ENCODE measurements around the gene NR2C2AP. TPM values are rescaled to one million over a fixed set of nuclear protein-coding genes. Genes with fewer than 3 reads are reported as not detected.

Gene NR2C2AP
- total RNA-seq, 1 donor from 2014 or later: 15.2 TPM

- no peaks in the 10 kb centered on the region for H3K9me3 Mint-ChIP-seq
- no peaks in the 10 kb centered on the region for H3K4me1 Mint-ChIP-seq (ENCODE audit: unreplicated experiment)
- H3K36me3 Mint-ChIP-seq: no peaks in the 10 kb centered on the region
- no peak overlapping the region for H3K27ac Mint-ChIP-seq
- TF ChIP-seq CTCF (conservative IDR thresholded peaks at IDR 0.05): no peak
- H3K27me3 Mint-ChIP-seq: peaks cover 22% of the 10 kb centered on the region
- no peak for DNase-seq (ENCODE audit: extremely low spot score, unreplicated experiment)
- no peak overlapping the region for H3K4me3 Mint-ChIP-seq
Measured at GRCh38 chr19:19236173-19236572, 33.0 kb upstream of the NR2C2AP start.

- no peaks in the 10 kb centered on the region for H3K4me1 Mint-ChIP-seq (ENCODE audit: unreplicated experiment)
- H3K27me3 Mint-ChIP-seq: peaks cover 18% of the 10 kb centered on the region
- TF ChIP-seq CTCF (conservative IDR thresholded peaks at IDR 0.05): no peak
- H3K36me3 Mint-ChIP-seq: no peaks in the 10 kb centered on the region
- DNase-seq (ENCODE audit: extremely low spot score, unreplicated experiment): no peak
- no peak overlapping the region for H3K4me3 Mint-ChIP-seq
- no peak overlapping the region for H3K27ac Mint-ChIP-seq
- no peaks in the 10 kb centered on the region for H3K9me3 Mint-ChIP-seq
Measured at GRCh38 chr19:19234220-19234816, 31.1 kb upstream of the NR2C2AP start.

- no peak overlapping the region for H3K4me3 Mint-ChIP-seq
- H3K27me3 Mint-ChIP-seq: peaks cover 24% of the 10 kb centered on the region
- DNase-seq (ENCODE audit: extremely low spot score, unreplicated experiment): no peak
- no peak for TF ChIP-seq CTCF (conservative IDR thresholded peaks at IDR 0.05)
- no peaks in the 10 kb centered on the region for H3K4me1 Mint-ChIP-seq (ENCODE audit: unreplicated experiment)
- H3K27ac Mint-ChIP-seq: no peak overlapping the region
- no peaks in the 10 kb centered on the region for H3K36me3 Mint-ChIP-seq
- no peaks in the 10 kb centered on the region for H3K9me3 Mint-ChIP-seq
Measured at GRCh38 chr19:19232261-19232721, 29.1 kb upstream of the NR2C2AP start.

- H3K27me3 Mint-ChIP-seq: peaks cover 28% of the 10 kb centered on the region
- H3K4me1 Mint-ChIP-seq (ENCODE audit: unreplicated experiment): no peaks in the 10 kb centered on the region
- TF ChIP-seq CTCF (conservative IDR thresholded peaks at IDR 0.05): no peak
Measured at GRCh38 chr19:19230999-19231398, 27.8 kb upstream of the NR2C2AP start.

GRCh38 chr19:19229701-19230100 is 26.5 kb upstream of the NR2C2AP start:
- Mint-ChIP-seq H3K4me1 (ENCODE audit: unreplicated experiment) (no peaks in the 10 kb centered on the region), H3K4me3 (no peak overlapping the region), H3K27ac (no peak overlapping the region), H3K36me3 (no peaks in the 10 kb centered on the region), H3K27me3 (peaks cover 40% of the 10 kb centered on the region), H3K9me3 (no peaks in the 10 kb centered on the region)
- TF ChIP-seq CTCF (conservative IDR thresholded peaks at IDR 0.05): no peak
- DNase-seq (ENCODE audit: extremely low spot score, unreplicated experiment): no peak

More at GRCh38 chr19:19230999-19231398, 27.8 kb upstream of the NR2C2AP start:
- Mint-ChIP-seq H3K27ac (no peak overlapping the region), H3K9me3 (no peaks in the 10 kb centered on the region), H3K4me3 (no peak overlapping the region), H3K36me3 (no peaks in the 10 kb centered on the region)
- DNase-seq (ENCODE audit: extremely low spot score, unreplicated experiment): no peak

Measured in type B pancreatic cell (in vitro differentiated cells).